GM13977 (cell line): ENCODE data around the gene CRB1.

Experiments used
- DNase-seq: peaks from one replicate; pipeline ENCODE4 v3.0.0; 2012; ENCODE audit warnings: low spot score
- CTCF ChIP-seq: IDR thresholded peaks from 2 replicates; pipeline ENCODE4 v1.5.1; 2012; ENCODE audit warnings: mild to moderate bottlenecking, control low read depth; ENCODE audit not compliant: insufficient read depth; ENCODE audit errors: extremely low read depth, missing control alignments
- in situ Hi-C: fragments of 300-500 bp; cut with MboI; formaldehyde crosslinking; loops from one replicate; pipeline ENCODE4 v1.12.0; 2022; ENCODE audit warnings: low sequenced_read_pairs, low pct_unique_long_range_greater_than_20kb, mixed read lengths, inconsistent platforms; ENCODE audit not compliant: unreplicated experiment

CRB1 gene

GRCh38 chr1:197465528-197466327 lies 197.7 kb downstream of the CRB1 start:
- no peak for DNase-seq
- TF ChIP-seq CTCF: no peak
- in situ Hi-C loops: no loop called here

GRCh38 chr1:197466813-197467212 lies 198.8 kb downstream of the CRB1 start:
- no peak for DNase-seq
- in situ Hi-C loops: no loop called here
- TF ChIP-seq CTCF: no peak

- no peak for TF ChIP-seq CTCF
- in situ Hi-C loops: no loop called here
- DNase-seq: no peak
Observed at GRCh38 chr1:197467881-197468280, 199.8 kb downstream of the CRB1 start.

GRCh38 chr1:197468543-197469175 lies 200.6 kb downstream of the CRB1 start:
- in situ Hi-C loops: no loop called here
- DNase-seq: no peak
- no peak for TF ChIP-seq CTCF

GRCh38 chr1:197469620-197470210 lies 201.7 kb downstream of the CRB1 start:
- TF ChIP-seq CTCF: no peak

GRCh38 chr1:197470330-197470729 lies 202.3 kb downstream of the CRB1 start:
- no peak for TF ChIP-seq CTCF
- no peak for DNase-seq
- in situ Hi-C loops: no loop called here

More at GRCh38 chr1:197469620-197470210, 201.7 kb downstream of the CRB1 start:
- no peak for DNase-seq
- in situ Hi-C loops: no loop called here
